Measurements from ENCODE around the gene ITGA7.

The ITGA7 gene

GRCh38 chr12:55698965-55699364 is 8.7 kb downstream of the ITGA7 start:
- DNase-seq = no peak

DNA sequence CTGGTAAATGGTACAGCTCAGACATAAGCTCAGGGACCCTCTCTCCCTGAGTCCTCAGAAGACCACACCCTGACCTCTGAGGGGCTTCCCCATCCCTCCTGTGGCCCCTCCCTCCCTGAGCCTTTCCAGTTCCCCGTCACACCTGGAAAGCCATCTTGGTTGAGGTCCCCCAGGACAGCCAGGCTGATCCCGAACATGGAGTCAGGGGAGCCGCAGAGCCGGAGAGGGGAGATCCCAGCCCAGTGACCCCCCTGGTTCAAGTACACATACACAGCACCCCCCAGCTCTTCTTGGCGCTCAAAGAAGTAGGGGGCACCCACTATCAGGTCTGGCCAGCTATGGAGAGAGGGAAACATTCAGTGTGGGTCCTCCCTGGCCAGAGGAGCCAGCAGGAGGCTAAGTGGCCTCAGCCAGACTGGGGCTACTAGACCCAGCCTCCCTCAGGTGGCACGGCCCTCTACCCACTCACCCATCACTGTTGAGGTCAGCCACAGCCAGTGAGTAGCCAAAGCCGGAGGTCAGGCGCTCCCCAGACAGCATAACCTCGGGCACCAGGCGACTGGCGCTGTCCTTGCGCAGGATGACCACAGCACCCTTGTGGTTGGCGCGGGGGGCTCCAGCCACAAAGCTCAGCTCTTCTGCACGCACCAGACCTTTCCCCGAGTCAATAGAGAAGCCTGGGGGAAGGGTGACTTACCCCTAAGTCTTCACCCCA is 9.3 kb downstream of the ITGA7 start:
- no peak for DNase-seq

- no peak for DNase-seq
Observed at GRCh38 chr12:55697686-55698085, 10.0 kb downstream of the ITGA7 start.

GRCh38 chr12:55696796-55697462 is 10.8 kb downstream of the ITGA7 start:
- DNase-seq = no peak

GRCh38 chr12:55696141-55696540 is 11.6 kb downstream of the ITGA7 start:
- DNase-seq = no peak

GRCh38 chr12:55695349-55695748 is 12.4 kb downstream of the ITGA7 start:
- DNase-seq = no peak

GRCh38 chr12:55694651-55695050 is 13.1 kb downstream of the ITGA7 start:
- DNase-seq = no peak

DNA sequence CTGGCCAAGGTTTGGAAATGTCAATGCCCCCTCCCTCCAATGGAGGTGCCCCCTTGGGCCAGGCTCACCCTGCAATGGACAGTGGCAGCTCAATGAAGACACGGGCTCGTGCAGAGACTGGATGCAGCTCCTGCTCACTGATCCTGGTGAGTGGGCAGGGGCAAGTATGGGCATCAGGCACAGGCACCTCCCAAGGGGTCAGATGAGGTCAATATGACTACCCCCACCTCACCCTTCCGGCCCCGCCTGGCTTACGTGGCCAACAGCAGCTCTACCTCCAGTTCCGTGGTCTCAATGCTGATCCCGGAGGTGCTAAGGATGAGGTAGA is 13.6 kb downstream of the ITGA7 start:
- no peak for DNase-seq

GRCh38 chr12:55693323-55694187 is 14.1 kb downstream of the ITGA7 start:
- no peak for DNase-seq

DNA sequence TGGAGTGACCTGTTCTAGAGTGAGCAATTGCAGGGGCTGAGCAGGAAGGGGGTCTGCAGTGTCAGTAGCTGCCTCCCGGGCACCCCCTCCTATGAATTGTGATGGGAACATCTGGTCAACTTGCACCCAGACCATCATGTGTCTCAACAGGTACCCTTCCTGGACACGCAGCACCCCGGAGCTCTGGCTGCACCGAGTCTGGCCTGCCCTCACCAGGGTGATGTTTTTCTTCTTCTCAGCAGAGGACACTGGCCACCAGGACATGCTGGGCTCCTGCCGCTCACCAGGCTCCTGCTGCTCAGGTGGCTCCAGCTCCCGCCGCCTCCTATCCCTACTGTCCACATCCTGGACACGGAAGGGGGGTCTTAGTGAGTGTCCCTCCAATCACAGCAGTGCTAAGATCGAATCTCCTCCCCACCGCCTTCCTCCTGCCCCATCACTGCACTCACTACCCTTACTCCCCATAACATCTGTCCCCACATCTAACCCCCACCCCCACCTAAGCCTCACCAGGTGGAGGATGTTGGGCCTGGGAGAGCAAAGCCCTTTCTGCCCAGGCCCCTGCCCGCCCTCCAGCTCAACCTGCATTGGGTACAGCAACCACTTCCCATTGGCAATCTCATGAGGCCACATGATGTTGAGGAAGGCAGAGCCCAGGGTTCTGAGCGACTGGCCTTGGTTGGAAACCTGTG is 14.9 kb downstream of the ITGA7 start:
- no peak for DNase-seq

- DNase-seq = no peak
Observed at GRCh38 chr12:55688716-55689655, 18.7 kb downstream of the ITGA7 start.

DNA sequence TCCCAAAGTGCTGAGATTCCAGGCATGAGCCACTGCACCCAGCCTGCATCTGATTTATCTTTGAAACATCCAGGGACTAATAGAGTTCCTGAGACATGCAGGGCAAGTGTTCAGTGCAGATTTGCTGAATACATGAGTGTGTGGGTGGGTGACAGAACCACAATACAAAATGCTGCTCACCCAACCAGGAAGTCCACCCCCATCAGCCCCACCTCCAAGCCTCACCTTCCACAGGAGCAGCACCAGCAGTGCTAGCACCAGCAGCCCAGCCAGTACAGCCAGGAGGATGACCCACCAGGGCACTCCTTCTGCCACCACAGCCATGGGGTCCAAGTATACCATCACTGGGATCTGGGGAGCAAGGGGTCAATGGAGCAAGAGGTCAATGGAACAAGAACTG is 20.0 kb downstream of the ITGA7 start:
- no peak for DNase-seq

- peak; percentile 21 for DNase-seq
Observed at GRCh38 chr12:55686366-55687010, 21.2 kb downstream of the ITGA7 start.

DNA sequence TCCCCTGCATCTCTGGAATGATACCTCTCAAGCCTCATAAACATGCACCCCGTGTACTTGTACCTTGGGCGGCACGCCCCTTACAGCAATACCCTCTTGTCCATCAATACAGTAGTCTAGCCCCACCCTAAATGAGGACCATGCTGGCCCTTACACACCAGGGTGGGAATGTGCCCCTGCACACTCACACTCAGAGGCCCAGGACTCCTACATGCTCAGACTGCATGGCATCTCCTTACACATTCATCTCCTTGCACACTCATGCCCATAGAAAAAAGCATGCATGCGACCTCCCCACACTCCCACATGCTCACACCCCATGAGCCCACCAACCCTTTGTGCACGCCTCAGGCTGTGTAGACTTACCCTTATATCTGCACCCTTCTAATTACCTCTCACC is 22.0 kb downstream of the ITGA7 start:
- DNase-seq = no peak

DNA sequence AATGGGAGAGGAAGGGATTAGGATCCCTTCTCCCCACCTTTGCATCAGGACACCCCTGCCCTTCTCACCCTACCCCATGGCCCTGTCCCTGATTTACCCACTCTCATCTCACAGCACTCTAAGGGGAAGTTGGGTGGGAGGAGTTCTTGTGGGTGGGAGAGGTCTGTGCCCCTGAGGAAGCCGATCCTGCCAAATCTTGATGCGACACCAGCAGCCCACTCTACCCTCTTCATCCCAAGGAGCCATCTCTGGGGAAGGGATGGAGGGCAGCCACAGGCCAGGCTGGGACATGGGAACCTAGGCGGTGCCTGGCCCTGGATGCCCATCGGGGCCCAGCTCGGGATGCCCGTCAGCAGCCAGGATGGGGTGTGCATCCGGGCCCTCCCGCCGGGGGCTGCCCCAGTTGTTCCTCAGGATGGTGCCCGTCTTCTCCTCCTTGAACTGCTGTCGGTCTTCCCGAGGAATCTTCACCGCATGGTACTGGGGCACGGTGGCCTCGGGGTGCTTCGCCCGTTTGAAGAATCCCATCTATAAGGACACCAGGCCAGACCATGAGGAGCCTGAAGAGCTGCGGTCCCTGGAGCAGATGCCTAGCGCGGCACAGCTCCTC is 22.8 kb downstream of the ITGA7 start:
- no peak for DNase-seq

DNA sequence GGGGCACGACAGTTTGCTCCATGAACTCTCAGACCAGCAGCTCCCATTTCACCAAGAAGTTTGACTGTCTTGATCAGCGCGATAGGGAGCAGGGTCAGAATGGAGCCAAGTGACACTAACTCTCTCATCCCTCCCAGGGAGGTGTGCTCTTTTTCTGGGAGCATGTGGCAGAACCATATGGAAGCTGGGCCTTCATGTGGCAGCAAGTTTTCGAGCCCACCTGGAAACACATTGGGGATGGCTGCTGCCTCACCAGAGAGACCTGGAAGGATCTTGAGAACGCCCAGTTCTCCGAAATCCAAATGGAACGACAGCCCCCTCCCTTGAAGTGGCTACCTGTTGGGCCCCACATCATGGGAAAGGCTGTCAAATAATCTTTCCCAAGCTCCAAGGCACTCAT is 24.0 kb downstream of the ITGA7 start:
- no peak for DNase-seq

DNA sequence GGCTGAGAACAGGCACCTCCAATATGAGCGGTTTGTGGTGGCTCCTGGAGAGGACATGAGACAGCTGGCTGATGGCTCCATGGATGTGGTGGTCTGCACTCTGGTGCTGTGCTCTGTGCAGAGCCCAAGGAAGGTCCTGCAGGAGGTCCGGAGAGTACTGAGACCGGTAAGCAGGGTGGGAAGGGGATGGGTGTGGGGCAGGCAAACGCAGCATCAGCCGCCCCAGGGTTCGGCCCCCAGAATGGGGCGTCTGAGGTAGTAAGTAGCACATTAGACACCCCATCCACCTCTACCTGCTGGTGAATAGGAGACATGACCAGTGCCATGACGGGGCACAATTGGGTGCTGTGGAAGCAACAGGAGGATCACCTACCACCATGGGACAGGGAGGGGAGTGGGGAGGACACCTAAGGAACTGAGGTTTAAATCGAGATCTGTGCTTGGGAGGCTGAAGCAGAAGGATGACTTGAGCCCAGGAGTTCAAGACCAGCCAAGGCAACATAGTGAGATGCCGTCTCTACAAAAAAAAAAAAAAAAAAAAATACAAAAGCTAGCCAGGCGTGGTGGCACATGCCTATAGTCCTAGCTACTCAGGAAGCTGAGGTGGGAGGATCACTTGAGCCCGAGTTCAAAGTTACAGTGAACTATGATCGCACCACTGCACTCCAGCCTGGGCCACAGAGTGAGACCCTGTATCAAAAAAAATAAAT is 25.5 kb downstream of the ITGA7 start:
- DNase-seq = no peak

DNA sequence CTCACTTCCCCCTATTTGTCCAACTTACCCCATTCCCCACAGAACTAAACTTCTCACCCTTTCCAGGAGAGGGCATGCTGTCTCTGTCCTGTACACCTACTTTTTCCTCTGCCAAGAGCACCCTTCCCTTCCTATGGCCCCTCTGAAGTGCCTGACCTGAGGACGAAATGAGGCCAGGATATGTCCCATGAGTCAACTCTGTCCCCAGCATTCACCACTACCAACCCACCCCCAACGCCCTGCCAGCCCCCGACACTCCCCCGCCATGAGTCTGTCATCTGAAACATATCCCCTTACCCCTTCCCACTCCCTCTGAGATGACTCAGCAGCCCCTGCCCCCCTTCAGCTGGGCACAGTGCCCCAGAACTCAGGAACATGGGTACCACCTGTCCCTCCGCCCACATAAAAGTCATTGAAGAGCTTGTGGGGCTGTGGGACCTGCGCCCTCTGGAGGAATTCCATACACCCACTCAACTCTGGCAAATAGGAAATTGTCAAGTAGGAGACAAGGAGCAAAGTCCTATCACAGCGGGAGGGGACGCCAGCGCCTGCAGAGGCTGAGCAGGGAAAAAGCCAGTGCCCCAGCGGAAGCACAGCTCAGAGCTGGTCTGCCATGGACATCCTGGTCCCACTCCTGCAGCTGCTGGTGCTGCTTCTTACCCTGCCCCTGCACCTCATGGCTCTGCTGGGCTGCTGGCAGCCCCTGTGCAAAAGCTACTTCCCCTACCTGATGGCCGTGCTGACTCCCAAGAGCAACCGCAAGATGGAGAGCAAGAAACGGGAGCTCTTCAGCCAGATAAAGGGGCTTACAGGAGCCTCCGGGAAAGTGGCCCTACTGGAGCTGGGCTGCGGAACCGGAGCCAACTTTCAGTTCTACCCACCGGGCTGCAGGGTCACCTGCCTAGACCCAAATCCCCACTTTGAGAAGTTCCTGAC is 26.3 kb downstream of the ITGA7 start:
- DNase-seq = peak; percentile 77

DNA sequence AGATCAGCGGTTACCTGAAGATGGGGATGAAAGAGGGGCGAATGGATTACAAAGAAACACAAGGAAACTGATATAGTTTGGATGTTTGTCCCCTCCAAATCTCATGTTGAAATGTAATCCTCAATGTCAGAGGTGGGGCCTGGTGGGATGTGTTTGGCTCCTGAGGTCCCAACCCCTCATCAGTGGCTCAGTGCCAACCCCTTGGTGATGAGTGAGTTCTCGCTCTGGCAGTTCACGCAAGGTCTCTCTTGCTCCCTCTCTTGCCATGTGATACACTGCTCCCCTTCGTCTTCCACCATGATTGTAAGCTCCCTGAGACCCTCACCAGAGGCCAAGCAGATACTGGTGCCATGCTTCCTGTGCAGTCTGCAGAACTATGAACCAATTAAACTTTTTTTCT is 28.0 kb downstream of the ITGA7 start:
- no peak for DNase-seq
